H1 (cell line): Measurements from ENCODE around the gene C3orf38. TPM values are rescaled to one million over a fixed set of nuclear protein-coding genes. Genes with fewer than 3 reads are reported as not detected.

ENCODE experiments used
- CTBP2 ChIP-seq: IDR thresholded peaks from 2 replicates; pipeline ENCODE4 v1.7.0; 2011; ENCODE audit warnings: borderline replicate concordance, mild to moderate bottlenecking, moderate library complexity, mixed read lengths, low read length; ENCODE audit not compliant: insufficient read depth, insufficient read length
- EP300 ChIP-seq, 2 experiments: IDR thresholded peaks; 1 replicate in 1 of 2; 2 replicates in 1 of 2; pipeline ENCODE4 v1.6.1; 2011 to 2012; ENCODE audit warnings: low read depth in 2 of 2, low read length in 2 of 2, mild to moderate bottlenecking in 2 of 2, borderline replicate concordance in 1 of 2, inconsistent platforms in 1 of 2, moderate library complexity in 1 of 2
- KDM1A ChIP-seq: fragments of 200-600, 300-600 bp; sonication (generic); IDR thresholded peaks from 2 replicates; pipeline ENCODE4 v1.7.1; 2016; ENCODE audit warnings: mild to moderate bottlenecking, low read length, borderline replicate concordance
- POLR2AphosphoS5 ChIP-seq: IDR thresholded peaks from 2 replicates; pipeline ENCODE4 v1.6.1; 2011; ENCODE audit warnings: low read depth, low read length
- RAD21 ChIP-seq, 2 experiments: IDR thresholded peaks in 1 of 2; conservative IDR thresholded peaks in 1 of 2; 2 replicates each; pipeline ENCODE4 v1.6.1; 2011; ENCODE audit warnings: low read depth in 2 of 2, low read length in 2 of 2, improper control_type of control experiment in 1 of 2, inconsistent platforms in 1 of 2, mild to moderate bottlenecking in 1 of 2, moderate library complexity in 1 of 2
- SIN3A ChIP-seq, 2 experiments: IDR thresholded peaks in 1 of 2; conservative IDR thresholded peaks in 1 of 2; 2 replicates each; pipeline ENCODE4 v1.6.1; 2011 to 2012; ENCODE audit warnings: low read length in 2 of 2, improper control_type of control experiment in 1 of 2, low read depth in 1 of 2, mild to moderate bottlenecking in 1 of 2
- polyA plus RNA-seq, 7 experiments: library from polyadenylated mRNA; depleted of rRNA in 3 of 7; stranded (reverse) in 5 of 7; unstranded in 2 of 7; fragments of >200 nt in 5 of 7; fragments of 200-250 nt in 2 of 7; gene quantifications; 1 replicate in 5 of 7; 2 replicates in 1 of 7; 4 replicates in 1 of 7; pipeline versions ENCODE4 v1.2.1 to v1.2.3, GENCODE V29; 2011 to 2013; ENCODE audit warnings: missing spikeins in 2 of 7, mixed read lengths in 2 of 7
- total RNA-seq: library from RNA; stranded (reverse); fragmentation: NEBNext Ultra II Directional; extraction: Animal tissue kit (Norgen Biotek cat#: 25700); gene quantifications from 2 replicates; pipeline ENCODE4 v1.2.1, GENCODE V29; 2021

C3orf38 gene
- total and polyA plus RNA-seq, 2 of the 8 experiments (the other 6 are each of a cell fraction or from before 2014, with no cell fraction given) = 8.6 to 32.1 TPM

GRCh38 chr3:88147261-88147660 is 2.5 kb upstream of the C3orf38 start (continued):
- TF ChIP-seq KDM1A (no peak), SIN3A (conservative IDR thresholded peaks at IDR 0.05 in 1 of 2, IDR thresholded peaks at IDR 0.05 in 1 of 2; ENCODE audit: low read depth in 1 of 2, low read length in 2 of 2) (no peak), RAD21 (IDR thresholded peaks at IDR 0.05 in 1 of 2, conservative IDR thresholded peaks at IDR 0.05 in 1 of 2; ENCODE audit: low read depth in 2 of 2, low read length in 2 of 2) (no peak), EP300 (IDR thresholded peaks at IDR 0.05; ENCODE audit: borderline replicate concordance in 1 of 2, low read depth in 2 of 2, low read length in 2 of 2) (no peak), CTBP2 (no peak), POLR2AphosphoS5 (no peak)
- TF ChIP-seq, all 59 proteins: peak for 0
